ENCODE results near the gene ZNF512.

DNA sequence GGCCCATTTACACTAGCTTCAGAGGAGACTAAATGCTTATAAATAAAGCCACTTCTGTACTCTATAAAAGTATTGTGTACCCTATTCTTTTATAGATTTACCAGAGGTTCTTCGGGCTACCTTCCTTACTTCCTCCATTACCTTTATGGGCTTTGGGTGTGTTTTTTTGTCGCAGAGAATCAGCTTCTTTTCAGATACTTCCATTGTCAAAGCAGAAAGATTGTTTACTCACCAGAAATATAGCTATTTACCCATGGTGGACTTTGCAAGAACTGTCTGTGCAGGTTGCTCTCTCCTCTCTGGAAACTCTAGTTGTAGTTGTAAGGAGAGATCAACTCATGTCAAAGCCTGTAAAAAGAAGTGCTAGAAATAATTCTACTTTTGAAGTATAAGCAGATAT is 31.1 kb downstream of the ZNF512 start:
- TF ChIP-seq, protein P1, sequence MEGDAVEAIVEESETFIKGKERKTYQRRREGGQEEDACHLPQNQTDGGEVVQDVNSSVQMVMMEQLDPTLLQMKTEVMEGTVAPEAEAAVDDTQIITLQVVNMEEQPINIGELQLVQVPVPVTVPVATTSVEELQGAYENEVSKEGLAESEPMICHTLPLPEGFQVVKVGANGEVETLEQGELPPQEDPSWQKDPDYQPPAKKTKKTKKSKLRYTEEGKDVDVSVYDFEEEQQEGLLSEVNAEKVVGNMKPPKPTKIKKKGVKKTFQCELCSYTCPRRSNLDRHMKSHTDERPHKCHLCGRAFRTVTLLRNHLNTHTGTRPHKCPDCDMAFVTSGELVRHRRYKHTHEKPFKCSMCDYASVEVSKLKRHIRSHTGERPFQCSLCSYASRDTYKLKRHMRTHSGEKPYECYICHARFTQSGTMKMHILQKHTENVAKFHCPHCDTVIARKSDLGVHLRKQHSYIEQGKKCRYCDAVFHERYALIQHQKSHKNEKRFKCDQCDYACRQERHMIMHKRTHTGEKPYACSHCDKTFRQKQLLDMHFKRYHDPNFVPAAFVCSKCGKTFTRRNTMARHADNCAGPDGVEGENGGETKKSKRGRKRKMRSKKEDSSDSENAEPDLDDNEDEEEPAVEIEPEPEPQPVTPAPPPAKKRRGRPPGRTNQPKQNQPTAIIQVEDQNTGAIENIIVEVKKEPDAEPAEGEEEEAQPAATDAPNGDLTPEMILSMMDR (IDR thresholded peaks at IDR 0.05) = no peak
- TF ChIP-seq, protein P2, sequence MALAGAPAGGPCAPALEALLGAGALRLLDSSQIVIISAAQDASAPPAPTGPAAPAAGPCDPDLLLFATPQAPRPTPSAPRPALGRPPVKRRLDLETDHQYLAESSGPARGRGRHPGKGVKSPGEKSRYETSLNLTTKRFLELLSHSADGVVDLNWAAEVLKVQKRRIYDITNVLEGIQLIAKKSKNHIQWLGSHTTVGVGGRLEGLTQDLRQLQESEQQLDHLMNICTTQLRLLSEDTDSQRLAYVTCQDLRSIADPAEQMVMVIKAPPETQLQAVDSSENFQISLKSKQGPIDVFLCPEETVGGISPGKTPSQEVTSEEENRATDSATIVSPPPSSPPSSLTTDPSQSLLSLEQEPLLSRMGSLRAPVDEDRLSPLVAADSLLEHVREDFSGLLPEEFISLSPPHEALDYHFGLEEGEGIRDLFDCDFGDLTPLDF (CRISPR knock-in tag; IDR thresholded peaks at IDR 0.05) = no peak
- no peak for TF ChIP-seq KAT7 (CRISPR knock-in tag; IDR thresholded peaks at IDR 0.05; ENCODE audit: borderline replicate concordance)
- no peak for TF ChIP-seq ESRRA (CRISPR knock-in tag; IDR thresholded peaks at IDR 0.05; ENCODE audit: borderline replicate concordance)
- TF ChIP-seq, protein P3, sequence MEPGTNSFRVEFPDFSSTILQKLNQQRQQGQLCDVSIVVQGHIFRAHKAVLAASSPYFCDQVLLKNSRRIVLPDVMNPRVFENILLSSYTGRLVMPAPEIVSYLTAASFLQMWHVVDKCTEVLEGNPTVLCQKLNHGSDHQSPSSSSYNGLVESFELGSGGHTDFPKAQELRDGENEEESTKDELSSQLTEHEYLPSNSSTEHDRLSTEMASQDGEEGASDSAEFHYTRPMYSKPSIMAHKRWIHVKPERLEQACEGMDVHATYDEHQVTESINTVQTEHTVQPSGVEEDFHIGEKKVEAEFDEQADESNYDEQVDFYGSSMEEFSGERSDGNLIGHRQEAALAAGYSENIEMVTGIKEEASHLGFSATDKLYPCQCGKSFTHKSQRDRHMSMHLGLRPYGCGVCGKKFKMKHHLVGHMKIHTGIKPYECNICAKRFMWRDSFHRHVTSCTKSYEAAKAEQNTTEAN (CRISPR knock-in tag; IDR thresholded peaks at IDR 0.05) = no peak
- TF ChIP-seq ZBTB21 (CRISPR knock-in tag; IDR thresholded peaks at IDR 0.05; ENCODE audit: borderline replicate concordance) = no peak

Data from WTC11 (cell line).